Fibroblast of skin of left biceps (primary cell): ENCODE results near the gene AQP12B.
"Not testable (repeated sequence)": the region's sequence is repeated elsewhere in the genome, so short reads cannot be mapped to it uniquely, and the experiment has no call there.

Experiments
- DNase-seq, 2 experiments: peaks; one replicate each; pipeline ENCODE4 v3.0.0-alpha.2; 2013; ENCODE audit warnings: low read depth in 2 of 2

The AQP12B gene

GRCh38 chr2:240682431-240683224 lies at the start of gene AQP12B:
AQP12B (minus strand) TSS chr2:240682885; CDS start chr2:240682837, 48 bp downstream.
- not testable (repeated sequence) for DNase-seq

DNA sequence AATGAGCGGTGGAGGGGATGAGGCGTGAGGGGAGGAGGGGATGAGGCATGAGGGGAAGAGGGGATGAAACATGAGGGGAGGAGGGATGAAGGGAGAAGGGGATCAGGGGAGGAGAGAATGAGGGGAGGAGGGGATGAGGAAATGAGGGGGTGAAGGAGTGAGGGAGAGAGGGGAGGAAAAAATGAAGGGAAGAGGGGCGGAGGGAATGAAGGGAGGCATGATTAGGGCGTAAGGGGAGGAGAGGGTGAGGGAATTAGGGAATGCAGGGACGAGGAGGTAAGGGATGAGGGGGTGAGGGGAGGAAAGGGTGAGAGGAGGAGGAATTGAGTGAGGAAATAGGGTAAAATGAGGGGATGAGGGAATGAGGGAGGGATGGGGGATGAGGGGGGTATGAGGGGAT lies 49.5 kb upstream of the AQP12B start:
- no peak for DNase-seq

GRCh38 chr2:240731178-240731545 lies 48.5 kb upstream of the AQP12B start:
- DNase-seq, result no peak

GRCh38 chr2:240730501-240731177 lies 48.0 kb upstream of the AQP12B start:
- no peak for DNase-seq

GRCh38 chr2:240728827-240729226 lies 46.1 kb upstream of the AQP12B start:
- no peak for DNase-seq

DNA sequence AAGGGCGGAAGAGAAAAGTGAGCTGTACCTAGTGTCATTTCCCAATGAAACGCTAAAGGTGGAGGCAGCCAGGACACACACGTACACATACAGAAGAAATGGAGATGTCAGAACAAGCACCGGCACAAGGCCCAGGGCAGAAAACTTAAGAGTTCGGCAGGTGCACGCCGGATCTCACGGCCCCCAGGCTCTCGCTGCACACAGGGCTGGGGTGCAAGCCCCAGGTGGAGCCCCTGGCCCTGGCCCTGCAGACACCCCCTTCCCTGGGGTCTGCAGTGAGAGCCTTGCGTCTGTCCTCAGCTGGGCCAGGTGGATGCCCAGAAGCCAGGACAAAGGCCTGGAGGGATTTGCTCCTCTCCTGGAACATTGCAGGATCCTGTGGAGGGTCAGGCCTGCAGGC lies 45.7 kb upstream of the AQP12B start:
- DNase-seq, result no peak

- no peak for DNase-seq
Observed at GRCh38 chr2:240727913-240728312, 45.2 kb upstream of the AQP12B start.

DNA sequence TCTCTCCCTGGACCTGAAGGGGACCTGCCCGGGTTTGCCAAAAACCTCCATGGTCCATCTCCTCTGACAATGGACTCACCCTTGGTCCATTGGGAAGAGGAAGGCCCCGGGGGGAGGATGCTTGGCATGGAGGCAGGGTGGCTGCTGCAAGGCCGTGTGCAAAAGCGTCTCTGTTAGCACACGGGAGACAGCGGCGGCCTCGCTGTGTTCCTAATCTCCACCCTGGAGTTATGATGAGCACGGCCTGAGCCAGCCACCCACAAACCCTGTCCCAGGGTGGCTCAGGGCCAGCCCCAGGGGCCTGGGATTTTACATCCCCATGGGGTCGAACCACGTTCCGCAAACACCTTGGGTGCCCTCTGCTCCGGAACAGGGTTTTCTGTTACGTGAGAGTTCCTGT lies 44.8 kb upstream of the AQP12B start:
- DNase-seq, result no peak

DNA sequence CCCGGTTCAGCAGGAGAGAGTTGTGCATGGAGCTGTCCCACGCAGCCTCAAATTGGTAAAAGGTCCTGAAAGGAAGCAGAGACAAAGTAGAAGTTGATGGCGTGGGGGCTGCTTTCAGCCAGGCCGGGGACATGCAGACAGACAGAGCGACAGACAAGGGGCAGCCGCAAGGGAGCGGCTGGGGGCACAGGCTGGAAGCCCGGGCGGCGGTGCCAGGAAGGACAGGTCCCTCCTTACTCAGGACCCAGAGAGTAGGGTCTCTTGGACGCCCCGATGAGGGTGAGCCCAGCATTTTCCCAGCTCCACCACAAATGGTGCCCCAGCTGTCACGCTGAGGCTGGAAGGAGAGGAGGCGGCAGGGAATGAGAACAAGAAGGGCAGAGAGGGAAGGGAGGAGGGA lies 44.2 kb upstream of the AQP12B start:
- no peak for DNase-seq

DNA sequence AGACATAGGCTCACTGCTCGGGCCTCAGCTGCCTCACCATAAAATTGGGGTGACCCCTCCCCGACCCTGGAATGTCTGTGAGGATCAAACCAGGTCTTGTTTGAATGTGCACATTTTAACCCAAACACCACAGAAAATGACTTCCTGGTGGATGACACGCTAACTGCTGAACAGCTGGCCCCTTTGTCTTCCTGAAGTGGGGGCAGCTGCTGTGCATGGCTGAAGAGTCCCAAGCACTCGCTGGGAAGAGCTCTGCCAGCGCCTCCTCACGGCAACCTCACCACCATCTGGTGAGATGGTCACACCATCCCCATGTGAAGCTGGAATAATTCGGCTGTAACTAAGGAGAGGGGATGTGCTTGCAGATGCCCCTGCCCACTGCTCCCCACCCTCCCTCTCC lies 43.0 kb upstream of the AQP12B start:
- no peak for DNase-seq

GRCh38 chr2:240725266-240725665 lies 42.6 kb upstream of the AQP12B start:
- DNase-seq, result no peak

- no peak for DNase-seq
Observed at GRCh38 chr2:240724431-240724830, 41.7 kb upstream of the AQP12B start.

GRCh38 chr2:240723851-240724250 lies 41.2 kb upstream of the AQP12B start:
- DNase-seq, result no peak

DNA sequence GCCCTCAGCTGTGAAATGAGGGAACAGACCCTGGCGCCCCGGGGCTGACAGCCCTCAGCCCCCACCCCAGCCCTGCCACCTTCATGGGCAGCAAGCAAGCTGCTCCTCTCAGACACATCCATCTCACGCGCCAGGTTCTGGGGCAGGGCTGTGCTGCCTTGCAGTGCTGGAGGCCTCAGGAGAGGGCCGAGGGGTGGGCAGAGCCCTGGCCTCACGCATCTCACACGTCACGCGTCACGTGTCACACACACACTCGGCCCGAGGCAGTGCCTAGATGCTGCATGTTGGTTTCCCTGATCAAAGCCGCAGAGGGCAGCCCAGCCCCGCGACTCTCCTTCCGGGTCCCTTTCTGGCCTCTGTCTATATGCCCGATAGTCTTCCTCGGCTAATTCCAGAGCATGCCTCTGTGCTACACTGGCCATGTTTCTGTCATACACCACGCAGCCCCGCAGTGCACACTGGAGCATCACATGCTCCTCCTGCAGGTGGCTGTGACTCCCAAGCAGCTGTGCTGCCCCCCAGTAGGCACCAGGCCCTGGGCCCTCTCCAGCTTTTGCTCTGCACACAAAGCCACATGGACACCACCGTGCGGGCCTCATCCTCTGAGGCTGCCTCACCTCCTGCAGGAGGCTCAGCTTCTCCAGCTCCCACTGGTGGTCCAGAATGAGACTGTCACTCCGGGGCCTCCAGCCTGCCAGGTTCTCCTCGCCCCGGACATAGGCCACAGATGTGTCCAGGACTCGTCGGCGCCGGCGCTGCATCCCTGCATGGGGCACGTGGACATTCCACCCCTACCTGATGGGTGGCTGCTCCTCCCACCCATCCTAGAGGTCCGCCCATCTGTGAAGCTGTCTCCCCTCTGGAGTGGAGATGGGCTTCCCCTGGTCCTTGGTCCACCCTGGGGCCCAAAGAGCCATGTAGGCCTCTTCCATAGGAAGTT lies 40.4 kb upstream of the AQP12B start:
- no peak for DNase-seq

DNA sequence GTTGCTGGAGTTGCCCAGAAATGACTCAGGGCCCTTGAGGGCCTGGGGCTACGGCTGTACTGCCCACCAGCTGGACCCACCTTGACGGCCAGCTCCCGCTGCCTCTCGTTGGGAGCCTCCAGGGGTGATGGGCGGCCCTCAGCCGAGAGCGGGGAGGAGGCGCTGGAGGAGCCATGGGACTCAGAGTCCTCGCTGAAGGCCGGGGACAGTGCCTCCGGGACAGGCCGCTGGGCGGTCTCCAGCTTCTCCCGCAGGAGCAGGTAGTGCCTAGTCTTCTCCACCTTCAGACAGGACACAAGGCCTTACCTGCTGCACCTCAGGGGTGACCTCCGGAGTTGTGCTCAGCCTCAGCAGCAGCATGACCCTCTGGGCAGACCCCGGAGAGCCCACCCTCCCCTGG lies 39.7 kb upstream of the AQP12B start:
- no peak for DNase-seq

GRCh38 chr2:240721596-240722180 lies 39.0 kb upstream of the AQP12B start:
- no peak for DNase-seq

- no peak for DNase-seq
Observed at GRCh38 chr2:240720686-240721595, 38.3 kb upstream of the AQP12B start.

GRCh38 chr2:240719676-240720545 lies 37.2 kb upstream of the AQP12B start:
- DNase-seq, result no peak

- DNase-seq, result no peak
Observed at GRCh38 chr2:240718896-240719490, 36.3 kb upstream of the AQP12B start.
